ENCODE data around the gene INTS3.

Gene INTS3

DNA sequence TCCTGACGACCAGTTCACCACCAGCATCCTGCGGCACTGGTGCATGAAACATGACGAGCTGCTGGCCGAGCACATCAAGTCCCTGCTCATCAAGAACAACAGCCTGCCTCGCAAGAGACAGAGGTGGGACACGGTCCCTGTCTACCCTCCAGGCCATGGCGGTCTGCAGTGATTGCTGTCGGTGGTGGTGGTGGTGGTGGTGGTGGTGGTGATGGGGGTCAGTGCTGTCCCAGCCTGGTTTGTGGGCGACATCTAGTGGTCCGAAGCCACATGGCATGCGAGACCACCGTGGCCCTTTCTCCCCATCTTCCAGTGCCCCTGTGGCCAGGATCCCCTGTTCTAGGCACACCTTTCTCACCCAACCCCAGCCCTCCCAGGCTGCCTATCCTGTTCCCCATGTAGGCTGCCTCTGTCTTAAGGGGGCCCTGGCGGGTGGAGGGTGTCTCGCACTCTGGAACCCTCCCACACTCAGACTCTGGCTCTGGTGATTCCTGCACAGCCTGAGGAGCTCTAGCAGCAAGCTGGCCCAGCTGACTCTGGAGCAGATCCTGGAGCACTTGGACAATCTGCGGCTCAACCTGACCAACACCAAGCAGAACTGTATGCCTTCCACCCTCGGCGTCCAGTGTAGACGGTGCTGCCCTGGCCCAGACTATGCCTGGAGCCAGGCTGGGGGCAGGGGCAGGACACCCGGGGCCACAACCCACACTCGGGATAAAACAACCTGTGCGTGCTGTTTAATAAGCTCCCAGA, 44.2 kb downstream of the INTS3 start:
- no peak for DNase-seq
- in situ Hi-C loops (cut with HindIII; ENCODE audit: low pct_ligation_motif_present, low sequenced_read_pairs) = no loop called here
- H3K36me3 ChIP-seq (replicated peaks) = peaks cover 23% of the 10 kb centered on the region
- no peak overlapping the region for H3K27ac ChIP-seq
- H3K4me3 ChIP-seq (ENCODE audit: low read depth, low read length) = no peak overlapping the region
- H3K27me3 ChIP-seq (replicated peaks) = no peaks in the 10 kb centered on the region
- TF ChIP-seq, protein P1, sequence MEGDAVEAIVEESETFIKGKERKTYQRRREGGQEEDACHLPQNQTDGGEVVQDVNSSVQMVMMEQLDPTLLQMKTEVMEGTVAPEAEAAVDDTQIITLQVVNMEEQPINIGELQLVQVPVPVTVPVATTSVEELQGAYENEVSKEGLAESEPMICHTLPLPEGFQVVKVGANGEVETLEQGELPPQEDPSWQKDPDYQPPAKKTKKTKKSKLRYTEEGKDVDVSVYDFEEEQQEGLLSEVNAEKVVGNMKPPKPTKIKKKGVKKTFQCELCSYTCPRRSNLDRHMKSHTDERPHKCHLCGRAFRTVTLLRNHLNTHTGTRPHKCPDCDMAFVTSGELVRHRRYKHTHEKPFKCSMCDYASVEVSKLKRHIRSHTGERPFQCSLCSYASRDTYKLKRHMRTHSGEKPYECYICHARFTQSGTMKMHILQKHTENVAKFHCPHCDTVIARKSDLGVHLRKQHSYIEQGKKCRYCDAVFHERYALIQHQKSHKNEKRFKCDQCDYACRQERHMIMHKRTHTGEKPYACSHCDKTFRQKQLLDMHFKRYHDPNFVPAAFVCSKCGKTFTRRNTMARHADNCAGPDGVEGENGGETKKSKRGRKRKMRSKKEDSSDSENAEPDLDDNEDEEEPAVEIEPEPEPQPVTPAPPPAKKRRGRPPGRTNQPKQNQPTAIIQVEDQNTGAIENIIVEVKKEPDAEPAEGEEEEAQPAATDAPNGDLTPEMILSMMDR (IDR thresholded peaks at IDR 0.05; ENCODE audit: low read depth, low read length, missing control alignments) = peak; percentile 72

DNA sequence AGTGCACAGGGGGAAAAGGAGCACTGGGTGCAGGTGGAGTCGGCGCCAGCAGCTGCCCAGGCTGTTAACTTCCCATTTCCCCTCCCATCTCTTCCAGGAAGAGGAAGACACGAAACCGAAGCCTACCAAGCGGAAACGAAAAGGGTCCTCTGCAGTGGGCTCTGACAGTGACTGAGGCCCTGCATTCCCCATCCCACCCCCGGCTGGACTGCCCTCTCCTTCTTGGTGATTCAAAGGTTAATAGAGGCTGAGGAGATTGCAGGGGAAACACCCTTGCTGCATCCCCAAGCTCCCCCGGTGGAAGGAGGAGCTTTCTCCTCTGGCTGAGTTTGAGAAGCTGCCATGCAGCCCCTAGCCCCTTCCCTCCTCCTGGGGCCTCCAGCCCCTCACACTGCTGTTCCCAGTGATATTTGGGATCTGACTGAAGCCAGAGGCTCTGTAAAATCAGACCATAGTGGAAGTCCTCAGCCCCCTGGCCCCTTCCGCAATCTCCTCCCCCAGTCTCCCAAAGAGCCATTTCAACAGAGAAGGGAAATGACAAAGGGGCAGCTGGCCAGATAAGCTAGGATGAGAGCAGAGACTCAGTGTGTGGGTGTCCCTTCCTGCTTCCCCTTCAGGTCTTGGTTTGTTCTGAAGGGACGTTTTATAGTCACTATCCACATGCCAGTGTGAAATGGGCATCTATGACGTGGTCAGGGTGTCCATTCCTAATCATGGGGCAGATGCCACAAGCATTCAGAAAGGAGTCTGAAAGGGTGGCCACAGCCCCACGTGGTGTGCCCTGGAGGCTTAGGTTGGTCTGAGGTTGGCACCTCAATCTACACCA, 45.5 kb downstream of the INTS3 start:
- TF ChIP-seq, protein P1 (IDR thresholded peaks at IDR 0.05; ENCODE audit: low read depth, low read length, missing control alignments) = no peak
- Histone ChIP-seq H3K27me3 (replicated peaks) (no peaks in the 10 kb centered on the region), H3K36me3 (replicated peaks) (peaks cover 13% of the 10 kb centered on the region), H3K4me3 (ENCODE audit: low read depth, low read length) (no peak overlapping the region), H3K27ac (no peak overlapping the region)
- no peak for DNase-seq
- in situ Hi-C loops (cut with HindIII; ENCODE audit: low pct_ligation_motif_present, low sequenced_read_pairs) = no loop called here

DNA sequence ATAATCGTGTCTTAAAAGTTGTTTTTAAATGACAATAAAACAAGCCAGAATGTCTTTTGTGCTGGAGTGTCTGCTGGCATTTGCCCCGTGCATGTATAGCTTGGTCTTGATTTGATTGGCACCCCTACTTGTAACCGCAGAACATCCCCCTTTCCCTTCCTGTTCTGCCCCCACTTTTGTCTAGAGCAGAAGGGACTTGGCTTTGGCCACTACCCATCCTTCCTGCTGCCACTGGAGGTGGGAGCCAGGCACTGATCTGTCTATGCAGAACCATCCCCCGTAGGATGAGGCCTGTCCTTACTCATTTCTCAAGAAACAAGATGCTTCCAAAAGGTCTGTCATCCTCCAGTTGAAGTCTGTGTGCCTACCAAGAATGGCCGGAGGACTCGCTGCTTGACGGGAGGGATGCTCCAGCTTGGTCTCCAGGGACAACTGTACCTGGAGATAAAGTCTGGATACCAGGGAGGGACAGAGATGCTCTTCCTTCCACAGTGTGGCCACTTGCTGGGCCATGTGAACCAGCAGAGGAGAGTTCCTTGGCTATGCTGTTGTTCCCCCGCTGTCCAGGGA, 46.3 kb downstream of the INTS3 start:
- Histone ChIP-seq H3K27me3 (replicated peaks) (no peaks in the 10 kb centered on the region), H3K4me3 (ENCODE audit: low read depth, low read length) (no peak overlapping the region), H3K27ac (no peak overlapping the region), H3K36me3 (replicated peaks) (peaks cover 6% of the 10 kb centered on the region)
- in situ Hi-C loops (cut with HindIII; ENCODE audit: low pct_ligation_motif_present, low sequenced_read_pairs) = no loop called here
- TF ChIP-seq, protein P1 (IDR thresholded peaks at IDR 0.05; ENCODE audit: low read depth, low read length, missing control alignments) = no peak
- DNase-seq = no peak

DNA sequence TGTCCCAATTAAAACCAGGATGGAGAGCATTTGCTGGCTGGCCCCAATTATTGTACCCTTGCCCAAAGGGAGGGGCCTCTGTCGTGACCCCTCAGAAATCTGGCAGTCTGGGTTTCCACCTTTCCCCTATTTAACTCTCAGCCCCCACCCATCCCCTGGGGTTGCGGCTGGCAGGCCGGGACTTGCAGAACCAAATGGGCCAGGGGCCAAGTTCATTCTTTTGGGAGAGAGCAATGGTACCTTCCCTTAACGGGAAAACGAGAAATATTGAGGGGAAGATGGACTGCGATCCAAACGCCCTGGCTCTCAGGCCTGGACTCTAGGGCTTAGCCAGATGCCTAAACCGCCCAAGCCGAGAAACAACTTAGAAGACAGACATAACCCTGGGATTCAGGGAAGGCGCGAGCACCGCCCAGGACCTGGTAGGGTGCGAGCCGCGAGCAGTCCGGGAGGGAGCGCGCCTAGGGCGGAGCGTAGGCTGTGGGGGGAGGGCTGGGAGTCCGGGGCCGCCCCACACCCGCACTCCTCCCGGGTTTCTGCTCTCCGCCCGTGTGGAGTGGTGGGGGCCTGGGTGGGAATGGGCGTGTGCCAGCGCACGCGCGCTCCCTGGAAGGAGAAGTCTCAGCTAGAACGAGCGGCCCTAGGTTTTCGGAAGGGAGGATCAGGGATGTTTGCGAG, 47.1 kb downstream of the INTS3 start, which contains the start of gene SLC27A3:
Gene SLC27A3 (plus strand): TSS at position 628 of the 678 bp plus-strand sequence. CDS start 91 bp downstream, outside the sequence.
- H3K4me3 ChIP-seq (ENCODE audit: low read depth, low read length) = peak within 1 kb of the TSS; percentile 65
- H3K36me3 ChIP-seq (replicated peaks) = peaks cover 6% of the 10 kb centered on the region
- in situ Hi-C loops (cut with HindIII; ENCODE audit: low pct_ligation_motif_present, low sequenced_read_pairs) = no loop called here
- no peak within 1 kb of the TSS for H3K27ac ChIP-seq
- H3K27me3 ChIP-seq (replicated peaks) = no peaks in the 10 kb centered on the region
- peak; percentile 6 for DNase-seq
- TF ChIP-seq, protein P1 (IDR thresholded peaks at IDR 0.05; ENCODE audit: low read depth, low read length, missing control alignments) = no peak

DNA sequence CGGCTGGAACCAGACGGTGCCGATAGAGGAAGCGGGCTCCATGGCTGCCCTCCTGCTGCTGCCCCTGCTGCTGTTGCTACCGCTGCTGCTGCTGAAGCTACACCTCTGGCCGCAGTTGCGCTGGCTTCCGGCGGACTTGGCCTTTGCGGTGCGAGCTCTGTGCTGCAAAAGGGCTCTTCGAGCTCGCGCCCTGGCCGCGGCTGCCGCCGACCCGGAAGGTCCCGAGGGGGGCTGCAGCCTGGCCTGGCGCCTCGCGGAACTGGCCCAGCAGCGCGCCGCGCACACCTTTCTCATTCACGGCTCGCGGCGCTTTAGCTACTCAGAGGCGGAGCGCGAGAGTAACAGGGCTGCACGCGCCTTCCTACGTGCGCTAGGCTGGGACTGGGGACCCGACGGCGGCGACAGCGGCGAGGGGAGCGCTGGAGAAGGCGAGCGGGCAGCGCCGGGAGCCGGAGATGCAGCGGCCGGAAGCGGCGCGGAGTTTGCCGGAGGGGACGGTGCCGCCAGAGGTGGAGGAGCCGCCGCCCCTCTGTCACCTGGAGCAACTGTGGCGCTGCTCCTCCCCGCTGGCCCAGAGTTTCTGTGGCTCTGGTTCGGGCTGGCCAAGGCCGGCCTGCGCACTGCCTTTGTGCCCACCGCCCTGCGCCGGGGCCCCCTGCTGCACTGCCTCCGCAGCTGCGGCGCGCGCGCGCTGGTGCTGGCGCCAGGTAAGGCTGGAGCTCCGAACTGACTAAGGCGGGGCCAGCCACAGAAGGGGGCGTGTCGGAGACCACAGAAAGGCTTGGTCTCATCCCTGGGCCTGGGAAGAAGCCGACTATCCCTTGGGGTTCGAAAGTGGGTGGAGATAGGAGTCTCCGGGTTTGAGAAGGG, 47.8 kb downstream of the INTS3 start:
- in situ Hi-C loops (cut with HindIII; ENCODE audit: low pct_ligation_motif_present, low sequenced_read_pairs) = no loop called here

More for the DNA sequence above, 47.8 kb downstream of the INTS3 start:
- no peaks in the 10 kb centered on the region for H3K27me3 ChIP-seq (replicated peaks)
- DNase-seq = peak; percentile 16
- H3K4me3 ChIP-seq (ENCODE audit: low read depth, low read length) = peak overlapping the region; percentile 65
- no peak overlapping the region for H3K27ac ChIP-seq
- TF ChIP-seq, protein P1 (IDR thresholded peaks at IDR 0.05; ENCODE audit: low read depth, low read length, missing control alignments) = no peak
- peaks cover 6% of the 10 kb centered on the region for H3K36me3 ChIP-seq (replicated peaks)

Measured in brain microvascular endothelial cell (primary cell).